Activated T-cell treated with anti-CD3 and anti-CD28 coated beads, Interleukin-2, amount 50 U/mL, for 4 hours (primary cell): ENCODE measurements around the gene MACROD2. TPM values are rescaled to one million over a fixed set of nuclear protein-coding genes. Genes with fewer than 3 reads are reported as not detected.
"Not testable (repeated sequence)": the region's sequence is repeated elsewhere in the genome, so short reads cannot be mapped to it uniquely, and the experiment has no call there.

ENCODE experiments used
- ATAC-seq, 2 donors: fragments of 200-7000 bp; cut with Tn5 transposase; one replicate each; pipeline ENCODE4 v1.10.0; 2021
- DNase-seq: peaks from one replicate; pipeline ENCODE4 v3.0.0-alpha.2; 2020
- H3K27me3 Mint-ChIP-seq: one replicate; pipeline ENCODE4 v1.8.0; 2021; ENCODE audit warnings: low read depth, mixed read lengths
- H3K36me3 Mint-ChIP-seq: one replicate; pipeline ENCODE4 v1.8.0; 2022; ENCODE audit warnings: mixed read lengths; ENCODE audit not compliant: insufficient read depth
- H3K4me1 Mint-ChIP-seq: one replicate; pipeline ENCODE4 v1.8.0; 2021; ENCODE audit warnings: low read depth, mixed read lengths
- H3K4me3 Mint-ChIP-seq: one replicate; pipeline ENCODE4 v1.8.0; 2021; ENCODE audit warnings: mild to moderate bottlenecking, moderate library complexity, mixed read lengths
- H3K9me3 Mint-ChIP-seq: one replicate; pipeline ENCODE4 v1.8.0; 2021; ENCODE audit warnings: mixed read lengths
- total RNA-seq, 3 donors: library from RNA; stranded (reverse); gene quantifications; one replicate each; pipeline ENCODE4 v1.2.1, GENCODE V29; 2021

Gene MACROD2
- total RNA-seq, 3 donors from 2014 or later: 0.10 TPM; not detected in 2

GRCh38 chr20:15992564-15992963 is 1997.2 kb downstream of the MACROD2 start:
- H3K4me3 Mint-ChIP-seq: no peak overlapping the region
- ATAC-seq: no peak

GRCh38 chr20:16000112-16000511 is 2004.8 kb downstream of the MACROD2 start:
- no peak for DNase-seq
- no peaks in the 10 kb centered on the region for H3K27me3 Mint-ChIP-seq
- H3K36me3 Mint-ChIP-seq: no peaks in the 10 kb centered on the region
- ATAC-seq: no peak
- no peaks in the 10 kb centered on the region for H3K4me1 Mint-ChIP-seq
- H3K4me3 Mint-ChIP-seq: no peak overlapping the region
- peaks cover 40% of the 10 kb centered on the region for H3K9me3 Mint-ChIP-seq

More at GRCh38 chr20:15992564-15992963, 1997.2 kb downstream of the MACROD2 start:
- DNase-seq: no peak
- Mint-ChIP-seq H3K9me3 (peaks cover 16% of the 10 kb centered on the region), H3K27me3 (no peaks in the 10 kb centered on the region), H3K4me1 (no peaks in the 10 kb centered on the region), H3K36me3 (no peaks in the 10 kb centered on the region)

GRCh38 chr20:16001286-16001685 is 2006.0 kb downstream of the MACROD2 start:
- H3K4me1 Mint-ChIP-seq: no peaks in the 10 kb centered on the region
- no peak overlapping the region for H3K4me3 Mint-ChIP-seq
- no peaks in the 10 kb centered on the region for H3K36me3 Mint-ChIP-seq
- peaks cover 36% of the 10 kb centered on the region for H3K9me3 Mint-ChIP-seq
- H3K27me3 Mint-ChIP-seq: no peaks in the 10 kb centered on the region
- DNase-seq (no peak), ATAC-seq (no peak)

- H3K4me3 Mint-ChIP-seq: no peak overlapping the region
- DNase-seq (no peak), ATAC-seq (no peak)
- no peaks in the 10 kb centered on the region for H3K36me3 Mint-ChIP-seq
- H3K4me1 Mint-ChIP-seq: no peaks in the 10 kb centered on the region
- no peaks in the 10 kb centered on the region for H3K27me3 Mint-ChIP-seq
- peaks cover 18% of the 10 kb centered on the region for H3K9me3 Mint-ChIP-seq
Measured at GRCh38 chr20:16003310-16003709, 2008.0 kb downstream of the MACROD2 start.

GRCh38 chr20:16004108-16004854 is 2009.0 kb downstream of the MACROD2 start:
- DNase-seq: no peak
- H3K27me3 Mint-ChIP-seq: no peaks in the 10 kb centered on the region
- H3K36me3 Mint-ChIP-seq: no peaks in the 10 kb centered on the region
- H3K4me1 Mint-ChIP-seq: no peaks in the 10 kb centered on the region
- H3K4me3 Mint-ChIP-seq: no peak overlapping the region
- no peak for ATAC-seq
- H3K9me3 Mint-ChIP-seq: peaks cover 15% of the 10 kb centered on the region

- H3K4me1 Mint-ChIP-seq: no peaks in the 10 kb centered on the region
- H3K9me3 Mint-ChIP-seq: peaks cover 8% of the 10 kb centered on the region
- DNase-seq: no peak
- no peaks in the 10 kb centered on the region for H3K36me3 Mint-ChIP-seq
- no peak overlapping the region for H3K4me3 Mint-ChIP-seq
- H3K27me3 Mint-ChIP-seq: no peaks in the 10 kb centered on the region
- ATAC-seq: no peak
Measured at GRCh38 chr20:16005021-16005914, 2010.0 kb downstream of the MACROD2 start.

- Mint-ChIP-seq H3K27me3 (no peaks in the 10 kb centered on the region), H3K4me3 (no peak overlapping the region), H3K4me1 (no peaks in the 10 kb centered on the region), H3K36me3 (no peaks in the 10 kb centered on the region), H3K9me3 (peaks cover 4% of the 10 kb centered on the region)
- ATAC-seq (no peak), DNase-seq (no peak)
Measured at GRCh38 chr20:16005915-16006493, 2010.7 kb downstream of the MACROD2 start.

GRCh38 chr20:16007164-16007563 is 2011.8 kb downstream of the MACROD2 start:
- H3K27me3 Mint-ChIP-seq: no peaks in the 10 kb centered on the region
- H3K4me1 Mint-ChIP-seq: no peaks in the 10 kb centered on the region
- ATAC-seq: no peak
- H3K36me3 Mint-ChIP-seq: no peaks in the 10 kb centered on the region
- DNase-seq: no peak
- no peaks in the 10 kb centered on the region for H3K9me3 Mint-ChIP-seq
- no peak overlapping the region for H3K4me3 Mint-ChIP-seq

GRCh38 chr20:16007962-16008361 is 2012.6 kb downstream of the MACROD2 start:
- no peaks in the 10 kb centered on the region for H3K4me1 Mint-ChIP-seq

GRCh38 chr20:16011056-16011455 is 2015.7 kb downstream of the MACROD2 start:
- DNase-seq (no peak), ATAC-seq (no peak)
- no peaks in the 10 kb centered on the region for H3K36me3 Mint-ChIP-seq

More at GRCh38 chr20:16007962-16008361, 2012.6 kb downstream of the MACROD2 start:
- Mint-ChIP-seq H3K36me3 (no peaks in the 10 kb centered on the region), H3K27me3 (no peaks in the 10 kb centered on the region), H3K4me3 (no peak overlapping the region), H3K9me3 (no peaks in the 10 kb centered on the region)
- DNase-seq (no peak), ATAC-seq (no peak)

GRCh38 chr20:16011519-16011918 is 2016.2 kb downstream of the MACROD2 start:
- no peak for DNase-seq
- ATAC-seq: no peak
- no peaks in the 10 kb centered on the region for H3K9me3 Mint-ChIP-seq
- H3K36me3 Mint-ChIP-seq: no peaks in the 10 kb centered on the region
- H3K4me1 Mint-ChIP-seq: no peaks in the 10 kb centered on the region
- no peak overlapping the region for H3K4me3 Mint-ChIP-seq
- H3K27me3 Mint-ChIP-seq: no peaks in the 10 kb centered on the region

More at GRCh38 chr20:16011056-16011455, 2015.7 kb downstream of the MACROD2 start:
- H3K4me3 Mint-ChIP-seq: no peak overlapping the region
- no peaks in the 10 kb centered on the region for H3K27me3 Mint-ChIP-seq
- H3K9me3 Mint-ChIP-seq: no peaks in the 10 kb centered on the region
- H3K4me1 Mint-ChIP-seq: no peaks in the 10 kb centered on the region

GRCh38 chr20:16012934-16013333 is 2017.6 kb downstream of the MACROD2 start:
- not testable (repeated sequence) for DNase-seq, H3K4me3 Mint-ChIP-seq, H3K36me3 Mint-ChIP-seq, H3K27me3 Mint-ChIP-seq, H3K4me1 Mint-ChIP-seq, H3K9me3 Mint-ChIP-seq, ATAC-seq

GRCh38 chr20:16013631-16014030 is 2018.3 kb downstream of the MACROD2 start:
- no peak for DNase-seq
- Mint-ChIP-seq H3K4me3 (no peak overlapping the region), H3K9me3 (peaks cover 9% of the 10 kb centered on the region), H3K36me3 (no peaks in the 10 kb centered on the region), H3K4me1 (no peaks in the 10 kb centered on the region), H3K27me3 (no peaks in the 10 kb centered on the region)
- ATAC-seq: no peak

- Mint-ChIP-seq H3K4me3 (no peak overlapping the region), H3K9me3 (peaks cover 12% of the 10 kb centered on the region), H3K36me3 (no peaks in the 10 kb centered on the region), H3K27me3 (no peaks in the 10 kb centered on the region), H3K4me1 (no peaks in the 10 kb centered on the region)
- ATAC-seq (no peak), DNase-seq (no peak)
Measured at GRCh38 chr20:16014436-16014835, 2019.1 kb downstream of the MACROD2 start.
